GM12878 (cell line): ENCODE results near the gene KRCC1. TPM values are rescaled to one million over a fixed set of nuclear protein-coding genes. Genes with fewer than 3 reads are reported as not detected.

ENCODE experiments used
- ATAC-seq: fragments of 200-7000 bp; cut with Tn5 transposase; 3 replicates; pipeline ENCODE4 v1.9.1; 2020; ENCODE audit warnings: mild to moderate bottlenecking, moderate library complexity
- BruUV-seq: library from RNA; stranded (reverse); fragments of 400-500 nt; replicated peaks from 2 replicates; lab custom pipeline; 2021; lab: Mats Ljungman, UMichigan
- CTCF ChIA-PET: fragments of 300-600 bp; sonication (Branson Sonifier 250); formaldehyde crosslinking; extraction: SDS; loops from one replicate; lab custom pipeline; 2021; ENCODE audit warnings: inconsistent platforms; lab: Yijun Ruan, JAX
- POLR2A ChIA-PET: fragments of 350-600 bp; formaldehyde crosslinking; extraction: SDS; loops from one replicate; lab custom pipeline; 2021; ENCODE audit warnings: inconsistent platforms; lab: Charles Lee
- RAD21 ChIA-PET: fragments of 300-600 bp; sonication (Branson Sonifier 250); formaldehyde crosslinking; loops from one replicate; lab custom pipeline; 2023; ENCODE audit warnings: antibody characterized with exemption; ENCODE audit not compliant: unreplicated experiment; lab: Charles Lee
- SMC1A ChIA-PET: fragments of 300-600 bp; sonication (Branson Sonifier 250); formaldehyde crosslinking; loops from one replicate; lab custom pipeline; 2023; ENCODE audit not compliant: unreplicated experiment, uncharacterized antibody; lab: Charles Lee
- DNase-seq: peaks from one replicate; pipeline ENCODE4 v3.0.0-alpha.2; 2011; ENCODE audit warnings: low read depth, low spot score
- FAIRE-seq: peaks from 3 replicates; lab custom pipeline; 2011; peaks lifted over from hg19 to GRCh38; lab: Jason Lieb, UNC
- H2AFZ ChIP-seq: 2 replicates; pipeline ENCODE4 v1.6.0; 2011; ENCODE audit warnings: low read depth, low read length, control low read depth; ENCODE audit not compliant: control insufficient read depth
- H3K27ac ChIP-seq: 2 replicates; pipeline ENCODE4 v1.5.1; 2011; ENCODE audit warnings: control low read depth; ENCODE audit not compliant: control insufficient read depth, insufficient read depth
- H3K27me3 ChIP-seq, 2 experiments: replicated peaks in 1 of 2; 2 replicates each; pipeline versions ENCODE4 v1.6.0 to v1.6.1; 2011; ENCODE audit warnings: low read length in 1 of 2; ENCODE audit not compliant: control insufficient read depth in 2 of 2, insufficient read depth in 2 of 2
- H3K36me3 ChIP-seq, 2 experiments: 2 replicates each; pipeline ENCODE4 v1.5.1; 2011; ENCODE audit warnings: low read length in 1 of 2; ENCODE audit not compliant: control insufficient read depth in 2 of 2, insufficient read depth in 2 of 2
- H3K4me1 ChIP-seq: 2 replicates; pipeline ENCODE4 v1.6.1; 2011; ENCODE audit warnings: mild to moderate bottlenecking, low read length, moderate library complexity, mixed read lengths; ENCODE audit not compliant: control insufficient read depth, insufficient read depth
- H3K4me2 ChIP-seq: 2 replicates; pipeline ENCODE4 v1.6.0; 2011; ENCODE audit warnings: control low read depth; ENCODE audit not compliant: control insufficient read depth, insufficient read depth
- H3K4me3 ChIP-seq: fragments of 200-600 bp; sonication (generic); 2 replicates; pipeline ENCODE4 v1.5.1; 2016
- H3K79me2 ChIP-seq: 2 replicates; pipeline ENCODE4 v1.6.0; 2011; ENCODE audit warnings: low read length; ENCODE audit not compliant: control insufficient read depth, insufficient read depth
- H3K9ac ChIP-seq: 2 replicates; pipeline ENCODE4 v1.8.0; 2011; ENCODE audit warnings: low read length, control low read depth, mixed read lengths; ENCODE audit not compliant: control insufficient read depth, insufficient read depth
- H3K9me3 ChIP-seq: replicated peaks from 3 replicates; pipeline ENCODE4 v1.5.1; 2011; ENCODE audit warnings: mild to moderate bottlenecking, low read length; ENCODE audit not compliant: control insufficient read depth, insufficient read depth
- H4K20me1 ChIP-seq: 2 replicates; pipeline ENCODE4 v1.6.0; 2011; ENCODE audit not compliant: control insufficient read depth, insufficient read depth
- ATF7 ChIP-seq: fragments of 450-650 bp; IDR thresholded peaks from 2 replicates; pipeline ENCODE4 v1.6.1; 2016; ENCODE audit warnings: low read depth, mild to moderate bottlenecking
- CREB1 ChIP-seq: IDR thresholded peaks from 2 replicates; pipeline ENCODE4 v1.6.1; 2012; ENCODE audit warnings: low read depth, mild to moderate bottlenecking, inconsistent platforms
- IRF3 ChIP-seq: fragments of 450-650 bp; IDR thresholded peaks from 2 replicates; pipeline ENCODE4 v1.6.1; 2014; ENCODE audit warnings: mild to moderate bottlenecking
- NBN ChIP-seq: fragments of 450-650 bp; IDR thresholded peaks from 2 replicates; pipeline ENCODE4 v1.6.1; 2016
- TBL1XR1 ChIP-seq: IDR thresholded peaks from 2 replicates; pipeline ENCODE4 v1.6.1; 2012; ENCODE audit warnings: low read depth, low read length, improper control_type of control experiment
- ZBTB4 ChIP-seq: fragments of 450-650 bp; formaldehyde crosslinking; IDR thresholded peaks from 2 replicates; pipeline ENCODE4 v1.4.0; 2022; ENCODE audit warnings: mild to moderate bottlenecking, moderate library complexity
- ZNF592 ChIP-seq: fragments of 450-650 bp; IDR thresholded peaks from 2 replicates; pipeline ENCODE4 v1.6.1; 2017; ENCODE audit warnings: mild to moderate bottlenecking, moderate library complexity
- WGBS: methylation state at CpG from one replicate; pipeline ENCODE4 v1.1.6; 2016; ENCODE audit warnings: low lambda C conversion rate; ENCODE audit not compliant: insufficient replicate concordance, insufficient coverage; ENCODE audit errors: missing lambda C conversion rate; 5-methylcytosine and 5-hydroxymethylcytosine counted together
- in situ Hi-C: fragments of 300-500 bp; cut with MboI; formaldehyde crosslinking; loops from 9 replicates; pipeline ENCODE4 v1.14.3; 2018; ENCODE audit warnings: mixed read lengths
- intact Hi-C: fragments of 100-400 bp; cut with micrococcal nuclease; formaldehyde crosslinking; loops from one replicate; pipeline ENCODE4 v1.14.2; 2022; ENCODE audit not compliant: unreplicated experiment
- polyA plus RNA-seq, 11 experiments: library from polyadenylated mRNA; depleted of rRNA in 4 of 11; unstranded in 6 of 11; stranded (reverse) in 5 of 11; fragments of >200 nt; fragmentation: Nextera tagmentation in 4 of 11; fragmentation: Illumina TruSeq in 1 of 11; extraction: Ambion mirVana in 4 of 11; extraction: Trizol in 1 of 11; gene quantifications; 1 replicate in 1 of 11; 2 replicates in 10 of 11; pipeline versions ENCODE4 v1.2.1 to v1.2.3, GENCODE V29; 2011 to 2016; ENCODE audit warnings: inconsistent platforms in 2 of 11, missing spikeins in 2 of 11, low read depth in 1 of 11
- total RNA-seq, 4 experiments: library from RNA; depleted of rRNA in 3 of 4; stranded (reverse); fragments of >200 nt in 3 of 4; fragmentation: Illumina TruSeq in 1 of 4; extraction: Trizol in 1 of 4; gene quantifications; 2 replicates each; pipeline versions ENCODE4 v1.2.1 to v1.2.3, GENCODE V29; 2013 to 2021
- TF ChIP-seq, protein P1 (sequence below): fragments of 450-650 bp; IDR thresholded peaks from 2 replicates; pipeline ENCODE4 v1.6.1; 2017; ENCODE audit warnings: mild to moderate bottlenecking, low read depth, inconsistent platforms; ENCODE audit not compliant: poor library complexity, severe bottlenecking

Gene KRCC1
- total and polyA plus RNA-seq, 10 of the 15 experiments (the other 5 are each of a cell fraction or from before 2014, with no cell fraction given) = 3.8 to 27.2 (median 12.5) TPM

- SMC1A ChIA-PET = interaction anchor here (0.7 to 2.7 kb wide), 17 partner anchors 8 to 130 kb away, joined by 3 to 29 read pairs (median 4); no protein-coding TSS in a partner anchor
- no peak overlapping the region for H2AFZ ChIP-seq
- H3K27me3 ChIP-seq = no peaks in the 10 kb centered on the region
- TF ChIP-seq TBL1XR1 (no peak), IRF3 (no peak), ATF7 (no peak), NBN (no peak), CREB1 (no peak), ZBTB4 (CRISPR knock-in tag) (no peak), ZNF592 (no peak)
- TF ChIP-seq, protein P1, sequence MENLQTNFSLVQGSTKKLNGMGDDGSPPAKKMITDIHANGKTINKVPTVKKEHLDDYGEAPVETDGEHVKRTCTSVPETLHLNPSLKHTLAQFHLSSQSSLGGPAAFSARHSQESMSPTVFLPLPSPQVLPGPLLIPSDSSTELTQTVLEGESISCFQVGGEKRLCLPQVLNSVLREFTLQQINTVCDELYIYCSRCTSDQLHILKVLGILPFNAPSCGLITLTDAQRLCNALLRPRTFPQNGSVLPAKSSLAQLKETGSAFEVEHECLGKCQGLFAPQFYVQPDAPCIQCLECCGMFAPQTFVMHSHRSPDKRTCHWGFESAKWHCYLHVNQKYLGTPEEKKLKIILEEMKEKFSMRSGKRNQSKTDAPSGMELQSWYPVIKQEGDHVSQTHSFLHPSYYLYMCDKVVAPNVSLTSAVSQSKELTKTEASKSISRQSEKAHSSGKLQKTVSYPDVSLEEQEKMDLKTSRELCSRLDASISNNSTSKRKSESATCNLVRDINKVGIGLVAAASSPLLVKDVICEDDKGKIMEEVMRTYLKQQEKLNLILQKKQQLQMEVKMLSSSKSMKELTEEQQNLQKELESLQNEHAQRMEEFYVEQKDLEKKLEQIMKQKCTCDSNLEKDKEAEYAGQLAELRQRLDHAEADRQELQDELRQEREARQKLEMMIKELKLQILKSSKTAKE = no peak
- TF ChIP-seq, all 136 proteins: peak for 0
- Histone ChIP-seq H3K27ac (no peak overlapping the region), H3K4me1 (peaks cover 4% of the 10 kb centered on the region), H3K4me2 (no peak overlapping the region), H3K4me3 (no peak overlapping the region), H3K79me2 (peaks cover 1% of the 10 kb centered on the region; the same call in 1 of the 2 replicates), H4K20me1 (no peaks in the 10 kb centered on the region), H3K9me3 (no peaks in the 10 kb centered on the region), H3K36me3 (no peaks in the 10 kb centered on the region), H3K9ac (no peak overlapping the region)
- DNase-seq = no peak
- BruUV-seq = no TSS peak
- FAIRE-seq = no peak
- intact Hi-C loops = loop anchor here (1.0 kb wide), 1 partner anchor 99 kb away; no protein-coding TSS in a partner anchor
- 0% methylated on average over 2 of the region's 2 CpGs for WGBS
- ChIA-PET CTCF (interaction anchor here (0.5 to 4.7 kb wide), 44 partner anchors 8 to 1166 kb away, joined by 3 to 163 read pairs (median 4); partner anchors contain the start of gene RNU2-63P), POLR2A (interaction anchor here (1.1 to 1.2 kb wide), 2 partner anchors 99 to 108 kb away, joined by 3 read pairs; no protein-coding TSS in a partner anchor), RAD21 (interaction anchor here (0.6 to 3.8 kb wide), 15 partner anchors 8 to 143 kb away, joined by 3 to 52 read pairs (median 3); no protein-coding TSS in a partner anchor)
- ATAC-seq = no peak
- in situ Hi-C loops = loop anchor here (5.0 to 25.0 kb wide), 3 partner anchors 51 to 601 kb away; no protein-coding TSS in a partner anchor
These were observed 5.3 kb upstream of the KRCC1 start for GRCh38 chr2:88060907-88061275.
